Measurements from ENCODE around the gene CRYZL1. TPM values are rescaled to one million over a fixed set of nuclear protein-coding genes. Genes with fewer than 3 reads are reported as not detected.
"Not testable (repeated sequence)": the region's sequence is repeated elsewhere in the genome, so short reads cannot be mapped to it uniquely, and the experiment has no call there.

The CRYZL1 gene
- total RNA-seq, 1 donor from 2014 or later: 24.9 TPM

DNA sequence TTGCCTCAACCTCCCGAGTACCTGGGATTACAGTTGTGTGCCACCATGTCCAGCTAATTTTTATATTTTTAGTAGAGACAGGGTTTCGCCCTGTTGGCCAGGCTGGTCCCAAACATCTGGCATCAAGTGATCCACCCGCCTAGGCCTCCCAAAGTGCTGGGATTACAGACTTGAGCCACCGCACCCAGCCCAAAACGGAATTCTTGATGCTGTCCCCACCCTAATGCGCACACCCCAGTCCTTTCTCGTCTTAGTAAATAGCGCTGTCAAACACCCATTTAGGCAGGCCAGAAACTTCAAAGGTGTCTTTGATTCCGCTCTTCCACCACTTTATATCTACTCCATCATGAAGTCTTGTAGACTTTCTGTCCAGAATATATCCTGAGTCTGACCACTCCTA lies 35.9 kb upstream of the CRYZL1 start:
- no peak overlapping the region for H3K4me3 ChIP-seq
- H3K9me3 ChIP-seq (replicated peaks): no peaks in the 10 kb centered on the region
- TF ChIP-seq CTCF (IDR thresholded peaks at IDR 0.05; ENCODE audit: borderline replicate concordance): no peak
- intact Hi-C loops (cut with micrococcal nuclease): no loop called here
- DNase-seq: no peak
- H3K36me3 ChIP-seq: no peaks in the 10 kb centered on the region
- no peak overlapping the region for H3K27ac ChIP-seq (replicated peaks)
- peaks cover 36% of the 10 kb centered on the region for H3K4me1 ChIP-seq
- no peaks in the 10 kb centered on the region for H3K27me3 ChIP-seq (ENCODE audit: low read depth)

- intact Hi-C loops (cut with micrococcal nuclease); DNase-seq; H3K27me3 ChIP-seq (ENCODE audit: low read depth); H3K36me3 ChIP-seq; H3K4me3 ChIP-seq; H3K9me3 ChIP-seq (replicated peaks); H3K27ac ChIP-seq (replicated peaks): not testable (repeated sequence)
- peaks cover 36% of the 10 kb centered on the region for H3K4me1 ChIP-seq
These were observed 35.1 kb upstream of the CRYZL1 start for GRCh38 chr21:33676666-33677065.

DNA sequence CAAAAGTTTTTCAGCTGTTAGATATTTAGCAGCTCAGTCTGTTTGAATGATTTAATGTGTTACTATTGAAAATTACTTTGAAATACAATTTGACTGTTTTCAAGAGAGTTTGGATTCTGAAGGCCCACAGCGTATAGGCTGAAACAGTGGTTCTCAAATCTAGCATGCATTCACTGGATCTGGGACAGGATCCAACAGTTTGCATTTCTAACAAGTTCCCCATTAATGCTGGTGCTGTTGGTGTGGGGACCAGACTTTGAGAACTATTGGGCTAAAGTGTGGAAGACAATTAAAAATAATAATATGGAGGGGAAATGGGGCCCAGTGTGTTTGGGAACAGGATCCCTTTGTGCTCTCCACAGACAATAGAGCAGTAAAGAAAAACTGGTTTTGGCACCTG lies 32.7 kb upstream of the CRYZL1 start:
- no peak for DNase-seq
- no peaks in the 10 kb centered on the region for H3K9me3 ChIP-seq (replicated peaks)
- no peak overlapping the region for H3K4me3 ChIP-seq
- H3K36me3 ChIP-seq: no peaks in the 10 kb centered on the region
- no peak overlapping the region for H3K27ac ChIP-seq (replicated peaks)
- no peaks in the 10 kb centered on the region for H3K27me3 ChIP-seq (ENCODE audit: low read depth)
- H3K4me1 ChIP-seq: peaks cover 45% of the 10 kb centered on the region
- TF ChIP-seq CTCF (IDR thresholded peaks at IDR 0.05; ENCODE audit: borderline replicate concordance): no peak
- intact Hi-C loops (cut with micrococcal nuclease): no loop called here

DNA sequence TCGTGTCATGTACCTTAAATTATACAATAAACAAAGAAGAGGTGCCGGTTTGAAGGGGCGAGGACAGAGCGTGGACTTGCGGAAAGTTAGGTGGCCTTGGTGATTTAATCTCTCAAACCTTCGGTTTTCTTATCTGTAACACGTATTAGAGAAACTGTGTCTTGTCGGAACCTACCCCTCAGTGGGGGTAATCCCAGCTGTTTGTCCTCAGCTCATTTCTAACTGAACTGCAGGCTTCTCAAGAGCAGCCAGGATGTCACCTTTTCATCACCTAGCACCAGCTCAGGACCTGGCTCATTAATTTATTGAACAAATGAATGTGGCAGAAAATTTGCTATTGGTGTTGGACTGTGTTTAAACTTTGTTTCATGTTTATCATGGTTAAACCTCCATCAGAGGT lies 31.9 kb upstream of the CRYZL1 start:
- Histone ChIP-seq H3K9me3 (replicated peaks) (no peaks in the 10 kb centered on the region), H3K4me1 (peaks cover 41% of the 10 kb centered on the region), H3K27me3 (ENCODE audit: low read depth) (no peaks in the 10 kb centered on the region), H3K4me3 (no peak overlapping the region), H3K27ac (replicated peaks) (no peak overlapping the region), H3K36me3 (no peaks in the 10 kb centered on the region)
- intact Hi-C loops (cut with micrococcal nuclease): no loop called here
- no peak for TF ChIP-seq CTCF (IDR thresholded peaks at IDR 0.05; ENCODE audit: borderline replicate concordance)
- DNase-seq: no peak

DNA sequence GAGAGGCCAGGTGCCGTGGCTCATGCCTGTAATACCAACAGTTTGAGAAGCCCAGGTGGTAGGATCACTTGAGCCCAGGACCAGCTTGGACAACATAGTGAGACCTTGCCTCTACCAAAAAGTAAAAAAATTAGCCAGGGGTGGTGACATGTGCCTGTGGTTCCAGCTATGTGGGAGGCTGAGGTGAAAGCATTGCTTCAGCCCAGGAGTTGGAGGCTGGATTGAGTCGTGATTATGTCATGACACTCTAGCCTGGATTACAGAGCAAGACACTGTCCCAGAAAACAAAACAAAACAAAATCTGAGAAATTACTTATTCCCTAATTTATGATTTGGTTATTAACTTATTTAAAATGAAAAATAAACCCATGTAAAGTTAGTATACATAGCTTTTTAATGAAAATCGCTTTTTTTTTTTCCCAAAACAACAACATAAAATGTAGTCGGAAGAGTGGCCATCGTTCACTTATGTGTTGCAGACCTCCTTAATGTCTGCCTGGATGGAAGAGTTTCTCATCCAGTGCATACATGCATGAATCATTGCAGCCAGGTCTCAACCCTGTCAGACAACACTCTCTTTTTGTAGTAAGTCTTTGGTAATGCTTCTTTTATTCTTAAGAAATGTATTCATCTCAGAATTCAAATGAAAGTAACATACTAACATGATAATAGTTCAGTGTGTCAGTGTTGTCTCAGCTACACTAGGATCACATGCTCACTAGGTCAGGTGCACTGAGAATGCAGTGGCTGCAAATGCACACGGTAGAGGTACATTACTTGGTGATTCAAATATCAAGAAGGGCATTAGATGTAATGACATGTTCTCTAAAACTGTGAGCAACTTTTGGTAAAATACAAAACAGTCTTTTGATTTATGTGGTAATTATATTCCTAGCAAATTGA lies 28.8 kb upstream of the CRYZL1 start:
- no peaks in the 10 kb centered on the region for H3K36me3 ChIP-seq
- intact Hi-C loops (cut with micrococcal nuclease): no loop called here
- H3K4me3 ChIP-seq: no peak overlapping the region
- no peak for TF ChIP-seq CTCF (IDR thresholded peaks at IDR 0.05; ENCODE audit: borderline replicate concordance)
- H3K9me3 ChIP-seq (replicated peaks): no peaks in the 10 kb centered on the region
- peaks cover 49% of the 10 kb centered on the region for H3K4me1 ChIP-seq
- H3K27ac ChIP-seq (replicated peaks): no peak overlapping the region
- H3K27me3 ChIP-seq (ENCODE audit: low read depth): no peaks in the 10 kb centered on the region
- no peak for DNase-seq

DNA sequence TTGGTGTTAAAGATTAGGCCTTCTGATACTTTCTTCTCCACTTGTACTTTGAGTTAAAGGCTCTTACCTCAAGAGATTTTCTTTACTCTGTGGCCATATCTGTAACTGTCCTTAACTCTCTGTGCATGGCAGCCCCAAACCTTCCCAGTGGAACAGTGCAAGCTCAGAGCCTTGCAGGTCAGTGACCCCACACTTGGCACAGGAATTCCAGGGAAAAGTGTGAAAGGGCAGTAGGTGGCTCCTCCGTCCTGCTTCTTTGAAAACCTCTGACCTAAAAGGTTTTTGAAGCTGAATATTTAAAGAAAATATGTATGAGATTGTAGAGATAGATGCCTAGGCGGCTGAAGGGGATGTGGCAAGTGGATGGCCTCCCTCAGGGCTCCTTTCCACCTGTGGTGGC lies 27.1 kb upstream of the CRYZL1 start:
- no peak overlapping the region for H3K4me3 ChIP-seq
- no peak for DNase-seq
- no peaks in the 10 kb centered on the region for H3K9me3 ChIP-seq (replicated peaks)
- no peaks in the 10 kb centered on the region for H3K36me3 ChIP-seq
- H3K27ac ChIP-seq (replicated peaks): no peak overlapping the region
- no peaks in the 10 kb centered on the region for H3K27me3 ChIP-seq (ENCODE audit: low read depth)
- intact Hi-C loops (cut with micrococcal nuclease): no loop called here
- no peak for TF ChIP-seq CTCF (IDR thresholded peaks at IDR 0.05; ENCODE audit: borderline replicate concordance)
- peaks cover 34% of the 10 kb centered on the region for H3K4me1 ChIP-seq
